Keratinocyte (primary cell): ENCODE results near the gene CCNK. TPM values are rescaled to one million over a fixed set of nuclear protein-coding genes. Genes with fewer than 3 reads are reported as not detected.

ENCODE experiments used
- DNase-seq: peaks from one replicate; pipeline ENCODE4 v3.0.0-alpha.2; 2011; ENCODE audit warnings: low read depth, missing footprints, low spot score
- FAIRE-seq: peaks from 2 replicates; lab custom pipeline; 2011; peaks lifted over from hg19 to GRCh38; lab: Jason Lieb, UNC
- H2AFZ ChIP-seq: 2 replicates; pipeline ENCODE4 v1.6.0; 2012; ENCODE audit warnings: low read length, control low read depth, inconsistent platforms; ENCODE audit not compliant: control insufficient read depth
- H3K27ac ChIP-seq: 2 replicates; pipeline ENCODE4 v1.5.1; 2011; ENCODE audit warnings: low read length; ENCODE audit not compliant: control insufficient read depth, insufficient read depth
- H3K27me3 ChIP-seq: 3 replicates; pipeline ENCODE4 v1.6.0; 2011; ENCODE audit warnings: low read length; ENCODE audit not compliant: control insufficient read depth, insufficient read depth; ENCODE audit errors: extremely low read depth
- H3K36me3 ChIP-seq, 2 experiments: 2 replicates in 1 of 2; 3 replicates in 1 of 2; pipeline ENCODE4 v1.5.1; 2011; ENCODE audit warnings: low read length in 2 of 2, mild to moderate bottlenecking in 1 of 2; ENCODE audit not compliant: control insufficient read depth in 2 of 2, insufficient read depth in 2 of 2; ENCODE audit errors: extremely low read depth in 1 of 2
- H3K4me1 ChIP-seq: 3 replicates; pipeline ENCODE4 v1.5.1; 2011; ENCODE audit warnings: low read length; ENCODE audit not compliant: control insufficient read depth, insufficient read depth; ENCODE audit errors: extremely low read depth
- H3K4me2 ChIP-seq: 3 replicates; pipeline ENCODE4 v1.6.0; 2011; ENCODE audit warnings: low read depth, low read length; ENCODE audit not compliant: control insufficient read depth, insufficient read depth; ENCODE audit errors: extremely low read depth
- H3K4me3 ChIP-seq, 3 experiments: fragments of 200-600 bp in 1 of 3; sonication (generic) in 1 of 3; 2 replicates in 2 of 3; 3 replicates in 1 of 3; pipeline ENCODE4 v1.5.1; 2011 to 2016; ENCODE audit warnings: low read length in 3 of 3, mild to moderate bottlenecking in 3 of 3, control low read depth in 2 of 3, inconsistent platforms in 1 of 3, low read depth in 1 of 3, mixed read lengths in 1 of 3, mixed run types in 1 of 3, moderate library complexity in 1 of 3; ENCODE audit not compliant: control insufficient read depth in 2 of 3, insufficient read depth in 2 of 3; ENCODE audit errors: extremely low read depth in 1 of 3
- H3K79me2 ChIP-seq: 2 replicates; pipeline ENCODE4 v1.6.0; 2012; ENCODE audit warnings: low read length; ENCODE audit not compliant: control insufficient read depth, insufficient read depth
- H3K9ac ChIP-seq: 3 replicates; pipeline ENCODE4 v1.6.0; 2011; ENCODE audit warnings: low read length; ENCODE audit not compliant: control insufficient read depth, insufficient read depth; ENCODE audit errors: extremely low read depth
- H3K9me1 ChIP-seq: 3 replicates; pipeline ENCODE4 v1.6.0; 2011; ENCODE audit warnings: low read length; ENCODE audit not compliant: control insufficient read depth, insufficient read depth; ENCODE audit errors: extremely low read depth
- H3K9me3 ChIP-seq: 2 replicates; pipeline ENCODE4 v1.5.1; 2012; ENCODE audit warnings: low read depth, low read length; ENCODE audit not compliant: control insufficient read depth
- H4K20me1 ChIP-seq: 3 replicates; pipeline ENCODE4 v1.6.0; 2011; ENCODE audit warnings: low read length; ENCODE audit not compliant: control insufficient read depth, insufficient read depth; ENCODE audit errors: extremely low read depth
- EZH2 ChIP-seq: IDR thresholded peaks from one replicate; pipeline ENCODE4 v1.6.1; 2012; ENCODE audit warnings: inconsistent platforms, mild to moderate bottlenecking, low read length, moderate library complexity
- dilution Hi-C: fragments of 300-500 bp; cut with MboI; formaldehyde crosslinking; loops from one replicate; pipeline ENCODE4 v1.7.0; 2020; ENCODE audit warnings: low sequenced_read_pairs; ENCODE audit not compliant: extremely low pct_ligation_motif_present
- polyA plus RNA-seq, 5 experiments: library from polyadenylated mRNA; depleted of rRNA in 3 of 5; stranded (reverse) in 3 of 5; stranded (forward) in 1 of 5; unstranded in 1 of 5; fragments of >200 nt; gene quantifications; 1 replicate in 1 of 5; 2 replicates in 3 of 5; 3 replicates in 1 of 5; pipeline versions ENCODE4 v1.2.1 to v1.2.3, GENCODE V29; 2011 to 2012; ENCODE audit warnings: missing spikeins in 2 of 5, low read depth in 1 of 5, low replicate concordance in 1 of 5
- TF ChIP-seq, protein P1 (sequence below), 3 experiments: IDR thresholded peaks in 1 of 3; conservative IDR thresholded peaks in 1 of 3; optimal IDR thresholded peaks in 1 of 3; 2 replicates in 2 of 3; 3 replicates in 1 of 3; pipeline versions ENCODE3 to v1.5.1; 2011; ENCODE audit warnings: low read length in 3 of 3, mild to moderate bottlenecking in 3 of 3, moderate library complexity in 2 of 3, control low read depth in 1 of 3, inconsistent platforms in 1 of 3; ENCODE audit not compliant: insufficient read depth in 2 of 3; ENCODE audit errors: extremely low read depth in 1 of 3

The CCNK gene
- polyA plus RNA-seq, 1 donor (not counting 4 experiments of a cell fraction or from before 2014, with no cell fraction given), result 12.8 TPM

DNA sequence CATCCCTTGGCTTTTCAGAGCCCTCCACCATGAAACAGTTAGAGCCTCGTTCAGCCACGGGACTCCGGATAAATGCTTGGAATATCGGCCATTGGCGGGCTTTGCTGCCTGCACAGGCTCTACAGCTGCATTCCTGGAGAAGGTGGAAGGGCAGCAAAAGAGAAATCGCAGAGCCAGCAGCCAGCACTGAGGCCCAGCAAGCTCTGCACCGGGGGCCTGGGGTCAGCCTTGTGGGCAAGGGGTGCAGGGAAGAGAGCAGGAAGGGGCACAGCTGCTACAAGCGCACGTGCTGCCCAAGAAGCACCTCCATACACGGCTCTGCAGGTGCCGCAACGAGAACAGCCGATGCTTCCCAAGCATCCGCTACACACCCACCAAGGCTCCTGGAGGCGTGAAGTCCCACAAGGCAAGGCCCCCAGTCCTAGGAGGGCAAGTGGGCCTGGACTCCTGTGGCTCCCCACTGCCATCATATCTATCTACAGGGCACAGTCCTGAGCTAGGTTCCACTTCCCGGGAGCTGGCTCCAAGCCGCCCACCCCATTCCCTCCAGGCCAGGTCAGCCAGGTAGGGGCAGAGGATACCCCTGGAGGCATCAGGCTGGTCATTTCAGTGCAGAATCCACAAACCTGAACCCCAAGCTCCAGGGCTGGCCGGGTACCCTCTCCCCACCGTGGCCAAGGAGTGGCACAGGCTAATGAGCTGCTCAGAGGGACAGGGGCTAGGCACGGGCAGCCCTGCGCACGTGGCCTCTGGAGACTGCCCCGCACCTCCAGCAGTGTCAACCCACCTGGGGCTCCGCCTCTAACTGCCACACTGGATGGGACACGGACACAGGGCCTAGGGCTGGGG, 40.2 kb downstream of the CCNK start:
- TF ChIP-seq, protein P1, sequence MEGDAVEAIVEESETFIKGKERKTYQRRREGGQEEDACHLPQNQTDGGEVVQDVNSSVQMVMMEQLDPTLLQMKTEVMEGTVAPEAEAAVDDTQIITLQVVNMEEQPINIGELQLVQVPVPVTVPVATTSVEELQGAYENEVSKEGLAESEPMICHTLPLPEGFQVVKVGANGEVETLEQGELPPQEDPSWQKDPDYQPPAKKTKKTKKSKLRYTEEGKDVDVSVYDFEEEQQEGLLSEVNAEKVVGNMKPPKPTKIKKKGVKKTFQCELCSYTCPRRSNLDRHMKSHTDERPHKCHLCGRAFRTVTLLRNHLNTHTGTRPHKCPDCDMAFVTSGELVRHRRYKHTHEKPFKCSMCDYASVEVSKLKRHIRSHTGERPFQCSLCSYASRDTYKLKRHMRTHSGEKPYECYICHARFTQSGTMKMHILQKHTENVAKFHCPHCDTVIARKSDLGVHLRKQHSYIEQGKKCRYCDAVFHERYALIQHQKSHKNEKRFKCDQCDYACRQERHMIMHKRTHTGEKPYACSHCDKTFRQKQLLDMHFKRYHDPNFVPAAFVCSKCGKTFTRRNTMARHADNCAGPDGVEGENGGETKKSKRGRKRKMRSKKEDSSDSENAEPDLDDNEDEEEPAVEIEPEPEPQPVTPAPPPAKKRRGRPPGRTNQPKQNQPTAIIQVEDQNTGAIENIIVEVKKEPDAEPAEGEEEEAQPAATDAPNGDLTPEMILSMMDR (optimal IDR thresholded peaks at IDR 0.05 in 1 of 3, IDR thresholded peaks at IDR 0.05 in 1 of 3, conservative IDR thresholded peaks at IDR 0.05 in 1 of 3; ENCODE audit: extremely low read depth in 1 of 3, insufficient read depth in 2 of 3, low read length in 3 of 3), result no peak
- TF ChIP-seq EZH2, result no peak
- peaks cover 26% of the 10 kb centered on the region for H3K79me2 ChIP-seq

DNA sequence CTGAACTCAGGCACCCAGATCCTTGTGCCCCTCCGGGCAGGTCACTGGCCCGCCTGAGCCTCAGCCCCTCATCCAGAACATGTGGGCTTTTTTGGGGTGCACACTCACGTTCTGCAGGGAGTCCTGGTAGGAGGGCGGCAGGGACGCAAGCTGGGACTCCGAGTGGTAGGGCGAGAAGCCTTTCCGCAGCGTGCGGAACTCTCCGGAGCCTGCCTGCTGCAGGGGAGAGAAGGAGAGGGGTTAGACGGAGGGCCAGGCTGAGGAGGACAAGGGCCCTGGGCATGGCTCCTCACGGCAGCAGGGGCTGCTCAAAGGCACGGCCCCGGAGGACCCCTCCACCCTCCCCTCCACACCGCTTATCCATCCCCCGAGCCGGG, 40.8 kb downstream of the CCNK start:
- peaks cover 31% of the 10 kb centered on the region for H3K79me2 ChIP-seq
- H3K36me3 ChIP-seq, result peaks cover 0 to 2% of the 10 kb centered on the region in 2 experiments
- no peak overlapping the region for H2AFZ ChIP-seq
- H3K4me3 ChIP-seq, result no peak overlapping the region
- H3K9ac ChIP-seq, result no peak overlapping the region
- no peak overlapping the region for H3K27ac ChIP-seq
- peaks cover 4% of the 10 kb centered on the region for H3K4me1 ChIP-seq
- no peaks in the 10 kb centered on the region for H3K27me3 ChIP-seq
- H3K9me1 ChIP-seq, result no peaks in the 10 kb centered on the region
- TF ChIP-seq, protein P1 (optimal IDR thresholded peaks at IDR 0.05 in 1 of 3, IDR thresholded peaks at IDR 0.05 in 1 of 3, conservative IDR thresholded peaks at IDR 0.05 in 1 of 3; ENCODE audit: extremely low read depth in 1 of 3, insufficient read depth in 2 of 3, low read length in 3 of 3), result no peak
- no peak for TF ChIP-seq EZH2
- FAIRE-seq (no peak), DNase-seq (no peak)
- no peaks in the 10 kb centered on the region for H3K9me3 ChIP-seq
- no peak overlapping the region for H3K4me2 ChIP-seq
- H4K20me1 ChIP-seq, result peaks cover 5% of the 10 kb centered on the region
- dilution Hi-C loops, result no loop called here

More for the DNA sequence above, 40.2 kb downstream of the CCNK start:
- Histone ChIP-seq H3K9me3 (no peaks in the 10 kb centered on the region), H3K9ac (no peak overlapping the region), H3K9me1 (no peaks in the 10 kb centered on the region), H3K27me3 (no peaks in the 10 kb centered on the region), H3K27ac (no peak overlapping the region), H3K4me3 (no peak overlapping the region), H3K36me3 (peaks cover 0 to 2% of the 10 kb centered on the region in 2 experiments), H2AFZ (no peak overlapping the region), H3K4me1 (peaks cover 4% of the 10 kb centered on the region), H4K20me1 (peaks cover 5% of the 10 kb centered on the region), H3K4me2 (no peak overlapping the region)
- DNase-seq, result no peak
- dilution Hi-C loops, result no loop called here
- FAIRE-seq, result no peak
